CD4-positive, alpha-beta T cell treated with Interleukin-6 for 4 hours (primary cell): ENCODE measurements around the gene TTC9B.
"Not testable (repeated sequence)": the region's sequence is repeated elsewhere in the genome, so short reads cannot be mapped to it uniquely, and the experiment has no call there.

ENCODE experiments used
- DNase-seq: peaks from one replicate; pipeline ENCODE4 v3.0.0-alpha.2; 2020; ENCODE audit warnings: mixed read lengths

The TTC9B gene

GRCh38 chr19:40231544-40232424, 13.6 kb upstream of the TTC9B start:
- no peak for DNase-seq

DNA sequence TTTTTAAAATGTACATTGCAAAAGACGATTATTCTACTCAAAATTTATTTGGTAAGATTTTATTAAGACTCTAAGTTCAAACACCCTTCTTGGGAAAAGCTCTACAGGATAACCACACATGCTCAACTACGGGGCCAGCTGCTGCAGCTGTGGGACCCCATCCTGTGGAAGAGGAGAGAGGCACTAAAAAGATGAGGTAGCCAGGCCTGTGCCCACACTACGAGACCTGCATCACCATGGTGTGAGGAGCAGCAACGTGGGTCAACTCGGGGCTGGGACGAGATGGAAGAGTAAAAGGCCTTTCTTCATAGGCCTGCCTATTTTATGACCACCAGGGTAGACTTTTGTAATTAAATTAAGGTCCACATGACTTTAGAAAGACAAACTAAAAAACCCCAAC, 12.9 kb upstream of the TTC9B start:
- DNase-seq: no peak

GRCh38 chr19:40229926-40230417, 11.8 kb upstream of the TTC9B start:
- DNase-seq: no peak

GRCh38 chr19:40229484-40229883, 11.3 kb upstream of the TTC9B start:
- peak; percentile 18 for DNase-seq

DNA sequence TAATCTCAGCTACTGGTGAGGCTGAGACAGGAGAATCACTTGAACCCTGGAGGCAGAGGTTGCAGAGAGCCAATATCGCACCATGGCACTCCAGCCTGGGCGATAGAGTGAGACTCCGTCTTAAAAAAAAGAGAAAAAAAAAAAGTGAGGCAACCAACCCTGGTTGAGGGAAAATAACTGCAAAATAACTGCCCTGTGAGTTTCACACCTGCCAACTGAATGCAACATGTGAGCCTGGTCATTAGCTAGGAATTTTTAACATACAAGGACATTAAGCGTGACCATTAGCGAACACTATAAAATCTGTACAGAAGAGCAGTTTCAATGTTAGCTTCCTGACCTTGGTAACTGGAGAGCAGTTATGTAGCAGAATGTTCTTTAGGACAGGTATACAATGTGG, 10.7 kb upstream of the TTC9B start:
- no peak for DNase-seq

DNA sequence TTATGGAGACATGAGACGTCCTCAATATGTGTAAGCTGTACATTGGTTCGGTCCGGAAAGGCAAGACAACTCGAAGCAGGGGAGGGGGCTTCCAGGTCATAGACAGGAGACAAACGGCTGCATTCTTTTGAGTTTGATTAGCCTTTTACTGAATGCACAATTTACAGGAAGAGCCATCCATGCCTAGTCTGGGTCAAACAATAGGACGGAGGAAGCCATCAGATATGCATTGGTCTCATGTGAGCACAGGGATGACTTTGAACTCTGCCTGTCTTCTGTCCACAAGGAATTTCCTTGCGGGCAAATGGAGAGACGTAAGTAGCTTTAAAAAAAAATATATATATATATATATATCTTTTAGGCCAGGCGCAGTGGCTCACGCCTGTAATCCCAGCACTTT, 10.2 kb upstream of the TTC9B start:
- DNase-seq: no peak

GRCh38 chr19:40225440-40226305, 7.5 kb upstream of the TTC9B start:
- no peak for DNase-seq

DNA sequence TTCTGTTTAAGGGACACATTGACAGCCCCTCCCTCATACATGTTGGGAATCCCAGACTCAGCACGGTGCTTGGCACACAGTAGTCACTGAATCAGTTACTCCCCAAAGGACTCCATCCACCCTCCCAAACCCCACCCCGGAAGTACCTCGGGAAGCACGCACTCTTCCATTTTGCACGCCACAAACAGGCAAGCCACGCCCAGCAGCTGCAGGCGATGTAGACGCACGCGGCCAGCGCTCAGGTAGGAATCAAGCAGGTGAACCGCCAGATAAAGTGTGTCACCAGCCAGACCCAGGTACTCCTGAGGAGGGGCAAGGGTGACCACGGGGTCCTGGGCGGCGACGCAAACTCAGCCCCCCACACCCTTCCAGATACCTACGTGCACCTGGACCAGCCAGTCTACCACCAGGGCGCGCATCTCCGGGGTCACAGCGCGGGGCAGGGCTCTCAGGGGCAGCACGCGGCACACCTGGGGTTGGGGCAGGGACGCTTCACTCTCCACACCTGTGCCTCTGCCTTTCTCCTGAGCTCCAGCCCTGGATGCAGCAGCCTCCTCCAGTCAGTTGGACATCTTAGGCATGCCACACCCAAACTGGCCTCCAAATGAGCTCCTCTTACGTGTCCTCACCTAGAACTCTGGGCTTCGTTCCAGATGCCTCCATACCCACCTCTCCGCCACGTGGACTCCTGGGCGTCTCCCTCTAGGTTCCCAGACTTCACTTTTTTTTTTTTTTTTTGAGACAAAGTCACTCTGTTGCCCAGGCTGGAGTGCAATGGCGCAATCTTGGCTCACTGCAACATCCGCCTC, 6.4 kb upstream of the TTC9B start:
- no peak for DNase-seq

DNA sequence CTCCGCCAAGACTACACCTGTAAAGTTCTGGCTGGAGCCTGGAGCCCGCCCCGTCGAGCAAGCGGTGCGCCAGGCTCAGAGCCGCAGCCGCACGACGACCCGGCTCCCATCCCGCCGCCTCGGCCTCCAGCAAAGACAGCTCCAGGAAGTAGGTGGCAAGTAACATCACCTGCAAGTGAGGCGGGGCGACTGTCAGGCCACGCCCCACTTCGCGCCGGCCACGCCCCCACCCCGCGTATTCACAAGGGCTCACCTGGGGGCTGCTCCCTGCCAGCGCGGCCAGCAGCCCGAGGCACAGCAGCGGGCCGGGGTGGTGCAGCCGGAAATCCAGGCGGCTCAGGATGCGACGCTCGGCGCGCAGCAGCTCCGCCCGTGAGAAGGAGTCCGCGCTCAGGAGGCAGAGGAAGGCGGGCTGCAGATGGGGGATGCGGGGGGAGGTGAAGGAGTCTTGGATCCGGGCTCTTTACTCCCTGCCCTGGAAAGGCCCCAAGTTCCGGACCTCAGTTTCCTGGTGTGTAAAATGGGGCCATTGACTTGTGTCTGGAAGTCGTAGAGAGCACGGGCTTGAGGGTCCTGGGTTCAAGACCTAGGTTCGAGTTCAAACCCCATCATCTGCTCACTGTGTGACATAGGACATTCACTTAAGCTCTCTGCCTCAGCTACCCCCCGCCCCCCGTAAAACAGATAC, 5.1 kb upstream of the TTC9B start:
- peak; percentile 31 for DNase-seq

DNA sequence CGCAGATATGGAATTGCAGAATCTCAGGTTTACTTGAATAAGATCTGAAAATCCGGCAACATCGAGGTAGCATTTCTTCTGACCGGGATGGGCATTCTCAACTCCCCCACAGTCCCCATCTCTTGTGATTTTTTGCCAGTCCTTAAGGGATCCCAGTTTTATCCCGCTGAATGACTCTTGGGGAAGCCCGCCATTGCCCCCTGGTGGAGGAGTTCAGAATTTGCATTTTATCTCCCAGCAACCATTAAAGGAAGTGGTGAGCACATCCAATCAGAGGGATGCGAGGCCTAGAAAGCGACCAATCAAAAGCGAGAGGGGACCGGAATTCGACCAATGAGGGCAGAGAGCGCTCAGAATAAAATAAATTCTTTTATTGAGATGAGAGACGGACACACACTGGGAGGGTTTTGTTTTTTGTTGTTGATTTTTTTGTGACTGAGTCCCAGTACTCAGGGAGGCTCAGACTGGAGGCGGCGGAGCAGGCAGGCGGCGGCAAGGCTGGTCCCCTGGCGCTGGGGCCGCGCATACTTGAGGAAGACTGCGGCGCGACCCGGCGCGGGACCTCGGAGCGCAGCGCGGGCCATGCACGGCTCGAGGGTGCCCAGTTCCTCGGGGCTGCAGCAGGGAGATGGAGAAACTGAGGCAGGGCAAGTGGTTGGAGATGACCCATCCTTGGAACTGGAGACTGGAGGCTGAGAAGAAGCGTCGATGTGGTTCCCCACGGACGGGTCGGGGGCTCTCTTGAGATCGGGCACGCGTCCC, 3.9 kb upstream of the TTC9B start:
- peak; percentile 83 for DNase-seq

GRCh38 chr19:40220674-40221073, 2.5 kb upstream of the TTC9B start:
- no peak for DNase-seq

GRCh38 chr19:40219721-40220276, 1.6 kb upstream of the TTC9B start:
- DNase-seq: no peak

DNA sequence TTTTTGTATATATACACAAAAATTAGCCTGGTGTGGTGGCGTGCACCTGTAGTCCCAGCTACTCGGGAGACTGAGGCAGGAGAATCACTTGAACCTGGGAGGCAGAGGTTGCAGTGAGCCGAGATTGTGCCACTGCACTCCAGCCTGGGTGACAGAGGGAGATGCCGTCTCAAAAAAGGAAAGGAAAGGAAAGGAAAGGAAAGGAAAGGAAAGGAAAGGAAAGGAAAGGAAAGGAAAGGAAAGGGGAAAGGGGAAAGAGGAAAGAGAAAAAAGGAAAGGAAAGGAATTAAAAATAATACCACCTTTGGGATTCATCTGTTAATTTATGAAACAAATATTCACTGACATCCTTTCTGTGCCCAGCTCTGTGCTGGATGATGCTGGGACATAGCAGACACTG, 845 bp upstream of the TTC9B start:
- not testable (repeated sequence) for DNase-seq

- no peak for DNase-seq
These were observed 965 bp downstream of the TTC9B start for GRCh38 chr19:40217027-40217810.

GRCh38 chr19:40216777-40217026, 1.5 kb downstream of the TTC9B start:
- no peak for DNase-seq

GRCh38 chr19:40216013-40216776, 2.0 kb downstream of the TTC9B start:
- no peak for DNase-seq

- no peak for DNase-seq
These were observed 3.2 kb downstream of the TTC9B start for GRCh38 chr19:40214936-40215335.

DNA sequence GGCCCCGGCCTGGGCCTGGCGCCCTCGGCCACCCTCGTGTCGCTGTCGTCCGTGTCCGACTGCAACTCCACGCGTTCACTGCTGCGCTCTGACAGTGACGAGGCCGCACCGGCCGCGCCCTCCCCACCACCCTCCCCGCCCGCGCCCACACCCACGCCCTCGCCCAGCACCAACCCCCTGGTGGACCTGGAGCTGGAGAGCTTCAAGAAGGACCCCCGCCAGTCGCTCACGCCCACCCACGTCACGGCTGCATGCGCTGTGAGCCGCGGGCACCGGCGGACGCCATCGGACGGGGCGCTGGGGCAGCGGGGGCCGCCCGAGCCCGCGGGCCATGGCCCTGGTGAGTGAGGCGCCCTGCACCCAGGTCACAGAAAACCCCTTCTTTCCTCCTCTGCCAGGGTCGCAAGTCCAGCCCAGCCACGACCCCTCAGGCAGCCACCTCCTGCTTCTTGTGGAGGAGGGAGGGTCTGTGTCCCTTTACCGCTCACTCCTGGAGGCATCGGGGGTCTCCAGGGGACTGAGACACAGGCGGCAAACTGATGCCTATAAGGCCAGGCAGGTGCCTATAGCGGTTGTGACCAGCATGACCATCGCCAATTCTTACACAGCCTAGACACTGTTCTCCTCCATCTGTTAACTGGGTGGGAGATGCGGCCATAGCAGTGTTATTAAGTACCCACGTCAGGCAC, 4.2 kb downstream of the TTC9B start:
- no peak for DNase-seq

DNA sequence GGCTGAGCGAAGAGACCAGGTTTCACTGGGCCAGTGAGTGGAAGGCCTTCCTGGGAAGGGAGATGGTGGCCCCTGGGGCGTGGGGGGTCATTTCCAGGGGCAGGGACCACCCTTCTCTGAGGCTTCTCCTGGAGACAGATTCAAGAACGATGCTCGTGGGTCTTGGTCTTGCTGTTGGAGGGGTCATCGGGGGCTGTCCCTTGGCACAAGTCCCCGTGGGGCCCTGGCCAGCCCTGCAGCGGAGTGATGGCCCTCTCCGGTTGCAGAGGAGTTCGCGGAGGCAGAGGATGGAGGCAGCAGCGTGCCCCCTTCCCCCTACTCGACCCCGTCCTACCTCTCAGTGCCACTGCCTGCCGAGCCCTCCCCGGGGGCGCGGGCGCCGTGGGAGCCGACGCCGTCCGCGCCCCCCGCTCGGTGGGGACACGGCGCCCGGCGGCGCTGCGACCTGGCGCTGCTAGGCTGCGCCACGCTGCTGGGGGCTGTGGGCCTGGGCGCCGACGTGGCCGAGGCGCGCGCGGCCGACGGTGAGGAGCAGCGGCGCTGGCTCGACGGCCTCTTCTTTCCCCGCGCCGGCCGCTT, 4.8 kb downstream of the TTC9B start:
- no peak for DNase-seq
